ENCODE results near the gene CLDN24. TPM values are rescaled to one million over a fixed set of nuclear protein-coding genes. Genes with fewer than 3 reads are reported as not detected.

The CLDN24 gene
- total RNA-seq, 1 experiment from 2014 or later: not detected

DNA sequence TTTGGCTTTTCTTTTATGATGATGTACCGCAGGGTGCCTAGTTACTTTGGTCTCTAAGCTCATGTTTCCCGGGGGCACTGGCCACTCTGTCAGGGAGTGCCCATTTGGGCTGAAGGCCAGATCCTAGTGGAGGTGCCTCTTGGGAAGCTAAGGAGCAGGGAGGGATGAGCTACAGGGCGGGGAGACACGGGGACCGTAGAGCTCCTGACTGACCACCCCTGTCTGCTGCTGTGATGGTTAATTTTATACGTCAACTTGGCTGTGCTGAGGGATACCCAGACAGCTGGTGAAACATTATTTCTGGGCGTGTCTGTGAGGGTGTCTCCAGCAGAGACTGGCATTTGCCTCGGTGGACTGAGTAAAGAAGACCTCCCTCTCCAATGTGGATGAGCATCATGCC lies 24.9 kb upstream of the CLDN24 start:
- DNase-seq (ENCODE audit: low spot score) (no peak), ATAC-seq (no peak)
- TF ChIP-seq OVOL2 (CRISPR knock-in tag; IDR thresholded peaks at IDR 0.05; ENCODE audit: borderline replicate concordance) (no peak), FOXJ3 (CRISPR knock-in tag; IDR thresholded peaks at IDR 0.05; ENCODE audit: borderline replicate concordance) (no peak), ATF1 (CRISPR knock-in tag; IDR thresholded peaks at IDR 0.05) (no peak), IRF2 (CRISPR knock-in tag; IDR thresholded peaks at IDR 0.05; ENCODE audit: borderline replicate concordance, low read depth) (no peak), ETV6 (CRISPR knock-in tag; IDR thresholded peaks at IDR 0.05) (no peak), CREM (CRISPR knock-in tag; IDR thresholded peaks at IDR 0.05) (no peak), PRRX2 (CRISPR knock-in tag; IDR thresholded peaks at IDR 0.05) (no peak)
- TF ChIP-seq, protein P1, sequence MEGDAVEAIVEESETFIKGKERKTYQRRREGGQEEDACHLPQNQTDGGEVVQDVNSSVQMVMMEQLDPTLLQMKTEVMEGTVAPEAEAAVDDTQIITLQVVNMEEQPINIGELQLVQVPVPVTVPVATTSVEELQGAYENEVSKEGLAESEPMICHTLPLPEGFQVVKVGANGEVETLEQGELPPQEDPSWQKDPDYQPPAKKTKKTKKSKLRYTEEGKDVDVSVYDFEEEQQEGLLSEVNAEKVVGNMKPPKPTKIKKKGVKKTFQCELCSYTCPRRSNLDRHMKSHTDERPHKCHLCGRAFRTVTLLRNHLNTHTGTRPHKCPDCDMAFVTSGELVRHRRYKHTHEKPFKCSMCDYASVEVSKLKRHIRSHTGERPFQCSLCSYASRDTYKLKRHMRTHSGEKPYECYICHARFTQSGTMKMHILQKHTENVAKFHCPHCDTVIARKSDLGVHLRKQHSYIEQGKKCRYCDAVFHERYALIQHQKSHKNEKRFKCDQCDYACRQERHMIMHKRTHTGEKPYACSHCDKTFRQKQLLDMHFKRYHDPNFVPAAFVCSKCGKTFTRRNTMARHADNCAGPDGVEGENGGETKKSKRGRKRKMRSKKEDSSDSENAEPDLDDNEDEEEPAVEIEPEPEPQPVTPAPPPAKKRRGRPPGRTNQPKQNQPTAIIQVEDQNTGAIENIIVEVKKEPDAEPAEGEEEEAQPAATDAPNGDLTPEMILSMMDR (IDR thresholded peaks at IDR 0.05): no peak
- TF ChIP-seq, protein P2, sequence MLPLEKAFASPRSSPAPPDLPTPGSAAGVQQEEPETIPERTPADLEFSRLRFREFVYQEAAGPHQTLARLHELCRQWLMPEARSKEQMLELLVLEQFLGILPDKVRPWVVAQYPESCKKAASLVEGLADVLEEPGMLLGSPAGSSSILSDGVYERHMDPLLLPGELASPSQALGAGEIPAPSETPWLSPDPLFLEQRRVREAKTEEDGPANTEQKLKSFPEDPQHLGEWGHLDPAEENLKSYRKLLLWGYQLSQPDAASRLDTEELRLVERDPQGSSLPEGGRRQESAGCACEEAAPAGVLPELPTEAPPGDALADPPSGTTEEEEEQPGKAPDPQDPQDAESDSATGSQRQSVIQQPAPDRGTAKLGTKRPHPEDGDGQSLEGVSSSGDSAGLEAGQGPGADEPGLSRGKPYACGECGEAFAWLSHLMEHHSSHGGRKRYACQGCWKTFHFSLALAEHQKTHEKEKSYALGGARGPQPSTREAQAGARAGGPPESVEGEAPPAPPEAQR (CRISPR knock-in tag; IDR thresholded peaks at IDR 0.05): no peak
- TF ChIP-seq, protein P3, sequence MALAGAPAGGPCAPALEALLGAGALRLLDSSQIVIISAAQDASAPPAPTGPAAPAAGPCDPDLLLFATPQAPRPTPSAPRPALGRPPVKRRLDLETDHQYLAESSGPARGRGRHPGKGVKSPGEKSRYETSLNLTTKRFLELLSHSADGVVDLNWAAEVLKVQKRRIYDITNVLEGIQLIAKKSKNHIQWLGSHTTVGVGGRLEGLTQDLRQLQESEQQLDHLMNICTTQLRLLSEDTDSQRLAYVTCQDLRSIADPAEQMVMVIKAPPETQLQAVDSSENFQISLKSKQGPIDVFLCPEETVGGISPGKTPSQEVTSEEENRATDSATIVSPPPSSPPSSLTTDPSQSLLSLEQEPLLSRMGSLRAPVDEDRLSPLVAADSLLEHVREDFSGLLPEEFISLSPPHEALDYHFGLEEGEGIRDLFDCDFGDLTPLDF (CRISPR knock-in tag; IDR thresholded peaks at IDR 0.05): no peak
- TF ChIP-seq, protein P4, sequence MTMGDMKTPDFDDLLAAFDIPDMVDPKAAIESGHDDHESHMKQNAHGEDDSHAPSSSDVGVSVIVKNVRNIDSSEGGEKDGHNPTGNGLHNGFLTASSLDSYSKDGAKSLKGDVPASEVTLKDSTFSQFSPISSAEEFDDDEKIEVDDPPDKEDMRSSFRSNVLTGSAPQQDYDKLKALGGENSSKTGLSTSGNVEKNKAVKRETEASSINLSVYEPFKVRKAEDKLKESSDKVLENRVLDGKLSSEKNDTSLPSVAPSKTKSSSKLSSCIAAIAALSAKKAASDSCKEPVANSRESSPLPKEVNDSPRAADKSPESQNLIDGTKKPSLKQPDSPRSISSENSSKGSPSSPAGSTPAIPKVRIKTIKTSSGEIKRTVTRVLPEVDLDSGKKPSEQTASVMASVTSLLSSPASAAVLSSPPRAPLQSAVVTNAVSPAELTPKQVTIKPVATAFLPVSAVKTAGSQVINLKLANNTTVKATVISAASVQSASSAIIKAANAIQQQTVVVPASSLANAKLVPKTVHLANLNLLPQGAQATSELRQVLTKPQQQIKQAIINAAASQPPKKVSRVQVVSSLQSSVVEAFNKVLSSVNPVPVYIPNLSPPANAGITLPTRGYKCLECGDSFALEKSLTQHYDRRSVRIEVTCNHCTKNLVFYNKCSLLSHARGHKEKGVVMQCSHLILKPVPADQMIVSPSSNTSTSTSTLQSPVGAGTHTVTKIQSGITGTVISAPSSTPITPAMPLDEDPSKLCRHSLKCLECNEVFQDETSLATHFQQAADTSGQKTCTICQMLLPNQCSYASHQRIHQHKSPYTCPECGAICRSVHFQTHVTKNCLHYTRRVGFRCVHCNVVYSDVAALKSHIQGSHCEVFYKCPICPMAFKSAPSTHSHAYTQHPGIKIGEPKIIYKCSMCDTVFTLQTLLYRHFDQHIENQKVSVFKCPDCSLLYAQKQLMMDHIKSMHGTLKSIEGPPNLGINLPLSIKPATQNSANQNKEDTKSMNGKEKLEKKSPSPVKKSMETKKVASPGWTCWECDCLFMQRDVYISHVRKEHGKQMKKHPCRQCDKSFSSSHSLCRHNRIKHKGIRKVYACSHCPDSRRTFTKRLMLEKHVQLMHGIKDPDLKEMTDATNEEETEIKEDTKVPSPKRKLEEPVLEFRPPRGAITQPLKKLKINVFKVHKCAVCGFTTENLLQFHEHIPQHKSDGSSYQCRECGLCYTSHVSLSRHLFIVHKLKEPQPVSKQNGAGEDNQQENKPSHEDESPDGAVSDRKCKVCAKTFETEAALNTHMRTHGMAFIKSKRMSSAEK (CRISPR knock-in tag; IDR thresholded peaks at IDR 0.05; ENCODE audit: borderline replicate concordance): no peak
- TF ChIP-seq, protein P5, sequence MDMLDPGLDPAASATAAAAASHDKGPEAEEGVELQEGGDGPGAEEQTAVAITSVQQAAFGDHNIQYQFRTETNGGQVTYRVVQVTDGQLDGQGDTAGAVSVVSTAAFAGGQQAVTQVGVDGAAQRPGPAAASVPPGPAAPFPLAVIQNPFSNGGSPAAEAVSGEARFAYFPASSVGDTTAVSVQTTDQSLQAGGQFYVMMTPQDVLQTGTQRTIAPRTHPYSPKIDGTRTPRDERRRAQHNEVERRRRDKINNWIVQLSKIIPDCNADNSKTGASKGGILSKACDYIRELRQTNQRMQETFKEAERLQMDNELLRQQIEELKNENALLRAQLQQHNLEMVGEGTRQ (CRISPR knock-in tag; IDR thresholded peaks at IDR 0.05): no peak
- TF ChIP-seq, protein P6, sequence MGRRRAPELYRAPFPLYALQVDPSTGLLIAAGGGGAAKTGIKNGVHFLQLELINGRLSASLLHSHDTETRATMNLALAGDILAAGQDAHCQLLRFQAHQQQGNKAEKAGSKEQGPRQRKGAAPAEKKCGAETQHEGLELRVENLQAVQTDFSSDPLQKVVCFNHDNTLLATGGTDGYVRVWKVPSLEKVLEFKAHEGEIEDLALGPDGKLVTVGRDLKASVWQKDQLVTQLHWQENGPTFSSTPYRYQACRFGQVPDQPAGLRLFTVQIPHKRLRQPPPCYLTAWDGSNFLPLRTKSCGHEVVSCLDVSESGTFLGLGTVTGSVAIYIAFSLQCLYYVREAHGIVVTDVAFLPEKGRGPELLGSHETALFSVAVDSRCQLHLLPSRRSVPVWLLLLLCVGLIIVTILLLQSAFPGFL (CRISPR knock-in tag; IDR thresholded peaks at IDR 0.05; ENCODE audit: borderline replicate concordance): no peak
- TF ChIP-seq, protein P7, sequence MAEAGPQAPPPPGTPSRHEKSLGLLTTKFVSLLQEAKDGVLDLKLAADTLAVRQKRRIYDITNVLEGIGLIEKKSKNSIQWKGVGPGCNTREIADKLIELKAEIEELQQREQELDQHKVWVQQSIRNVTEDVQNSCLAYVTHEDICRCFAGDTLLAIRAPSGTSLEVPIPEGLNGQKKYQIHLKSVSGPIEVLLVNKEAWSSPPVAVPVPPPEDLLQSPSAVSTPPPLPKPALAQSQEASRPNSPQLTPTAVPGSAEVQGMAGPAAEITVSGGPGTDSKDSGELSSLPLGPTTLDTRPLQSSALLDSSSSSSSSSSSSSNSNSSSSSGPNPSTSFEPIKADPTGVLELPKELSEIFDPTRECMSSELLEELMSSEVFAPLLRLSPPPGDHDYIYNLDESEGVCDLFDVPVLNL (CRISPR knock-in tag; IDR thresholded peaks at IDR 0.05; ENCODE audit: borderline replicate concordance, low read depth): no peak
- TF ChIP-seq, protein P8, sequence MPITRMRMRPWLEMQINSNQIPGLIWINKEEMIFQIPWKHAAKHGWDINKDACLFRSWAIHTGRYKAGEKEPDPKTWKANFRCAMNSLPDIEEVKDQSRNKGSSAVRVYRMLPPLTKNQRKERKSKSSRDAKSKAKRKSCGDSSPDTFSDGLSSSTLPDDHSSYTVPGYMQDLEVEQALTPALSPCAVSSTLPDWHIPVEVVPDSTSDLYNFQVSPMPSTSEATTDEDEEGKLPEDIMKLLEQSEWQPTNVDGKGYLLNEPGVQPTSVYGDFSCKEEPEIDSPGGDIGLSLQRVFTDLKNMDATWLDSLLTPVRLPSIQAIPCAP (CRISPR knock-in tag; IDR thresholded peaks at IDR 0.05): no peak
- TF ChIP-seq, protein P9, sequence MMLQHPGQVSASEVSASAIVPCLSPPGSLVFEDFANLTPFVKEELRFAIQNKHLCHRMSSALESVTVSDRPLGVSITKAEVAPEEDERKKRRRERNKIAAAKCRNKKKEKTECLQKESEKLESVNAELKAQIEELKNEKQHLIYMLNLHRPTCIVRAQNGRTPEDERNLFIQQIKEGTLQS (CRISPR knock-in tag; conservative IDR thresholded peaks at IDR 0.05): no peak
- Mint-ChIP-seq H3K27me3 (ENCODE audit: low read depth) (no peaks in the 10 kb centered on the region), H3K4me3 (no peak overlapping the region), H3K9me3 (no peaks in the 10 kb centered on the region), H3K27ac (no peak overlapping the region), H3K4me1 (no peaks in the 10 kb centered on the region), H3K36me3 (no peaks in the 10 kb centered on the region)
- CTCF ChIA-PET: no interaction called here
- POLR2A ChIA-PET: no interaction called here
